GM12865 (cell line): ENCODE data around the gene EFNA3.

Experiments used
- DNase-seq: peaks from one replicate; pipeline ENCODE4 v3.0.0; 2010; ENCODE audit warnings: low read depth
- H3K4me3 ChIP-seq: 2 replicates; pipeline ENCODE4 v1.5.1; 2011; ENCODE audit warnings: mild to moderate bottlenecking, low read depth, low read length, control low read depth
- TF ChIP-seq, protein P1 (sequence below): IDR thresholded peaks from 2 replicates; pipeline ENCODE4 v1.5.1; 2011; ENCODE audit warnings: low read length, control low read depth, low read depth, inconsistent platforms; ENCODE audit not compliant: insufficient read depth; ENCODE audit errors: missing control alignments

EFNA3 gene

DNA sequence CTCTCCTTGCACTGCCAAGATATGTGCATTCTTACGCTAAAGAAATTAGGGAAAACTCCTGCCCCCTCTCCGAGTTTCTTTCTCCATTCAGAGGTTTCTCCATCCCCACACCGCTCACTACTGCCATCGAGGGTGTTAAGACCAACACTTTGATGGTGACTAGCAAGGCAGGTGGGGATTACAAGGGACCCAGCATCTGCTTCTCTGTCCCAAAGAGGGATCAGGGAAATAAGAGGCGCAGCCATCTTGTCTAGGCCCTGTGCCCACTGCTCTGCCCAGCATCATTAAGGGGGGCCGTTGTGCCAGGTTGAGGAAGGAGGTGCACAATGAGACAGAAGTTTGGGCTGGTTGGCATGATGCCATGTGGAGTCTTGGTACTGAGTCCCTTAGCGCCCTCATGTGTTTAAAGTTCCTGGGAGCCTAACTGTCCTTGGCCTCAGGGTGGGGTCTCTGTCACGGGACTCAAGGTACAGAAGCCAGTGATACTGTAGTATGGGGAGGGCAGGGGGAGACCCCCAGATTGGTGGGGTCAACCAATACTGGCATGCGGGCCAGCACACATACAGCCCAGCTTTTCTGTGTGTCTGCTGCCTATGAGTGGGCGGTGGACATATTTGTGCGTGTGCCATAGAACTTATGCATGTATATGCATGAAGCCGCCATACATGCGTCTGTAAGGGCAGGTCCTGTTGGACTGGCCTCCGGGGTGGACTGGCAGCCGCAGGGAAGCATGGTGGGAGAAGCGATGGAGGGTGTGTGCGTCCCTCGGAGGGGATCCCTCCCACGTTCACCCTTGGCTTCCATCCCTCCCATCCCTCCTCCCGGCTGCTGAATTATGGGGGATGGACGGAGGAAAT is 5.5 kb downstream of the EFNA3 start:
- TF ChIP-seq, protein P1, sequence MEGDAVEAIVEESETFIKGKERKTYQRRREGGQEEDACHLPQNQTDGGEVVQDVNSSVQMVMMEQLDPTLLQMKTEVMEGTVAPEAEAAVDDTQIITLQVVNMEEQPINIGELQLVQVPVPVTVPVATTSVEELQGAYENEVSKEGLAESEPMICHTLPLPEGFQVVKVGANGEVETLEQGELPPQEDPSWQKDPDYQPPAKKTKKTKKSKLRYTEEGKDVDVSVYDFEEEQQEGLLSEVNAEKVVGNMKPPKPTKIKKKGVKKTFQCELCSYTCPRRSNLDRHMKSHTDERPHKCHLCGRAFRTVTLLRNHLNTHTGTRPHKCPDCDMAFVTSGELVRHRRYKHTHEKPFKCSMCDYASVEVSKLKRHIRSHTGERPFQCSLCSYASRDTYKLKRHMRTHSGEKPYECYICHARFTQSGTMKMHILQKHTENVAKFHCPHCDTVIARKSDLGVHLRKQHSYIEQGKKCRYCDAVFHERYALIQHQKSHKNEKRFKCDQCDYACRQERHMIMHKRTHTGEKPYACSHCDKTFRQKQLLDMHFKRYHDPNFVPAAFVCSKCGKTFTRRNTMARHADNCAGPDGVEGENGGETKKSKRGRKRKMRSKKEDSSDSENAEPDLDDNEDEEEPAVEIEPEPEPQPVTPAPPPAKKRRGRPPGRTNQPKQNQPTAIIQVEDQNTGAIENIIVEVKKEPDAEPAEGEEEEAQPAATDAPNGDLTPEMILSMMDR, result peak; percentile 22
- H3K4me3 ChIP-seq, result peak overlapping the region; percentile 62
- peak; percentile 55 for DNase-seq

DNA sequence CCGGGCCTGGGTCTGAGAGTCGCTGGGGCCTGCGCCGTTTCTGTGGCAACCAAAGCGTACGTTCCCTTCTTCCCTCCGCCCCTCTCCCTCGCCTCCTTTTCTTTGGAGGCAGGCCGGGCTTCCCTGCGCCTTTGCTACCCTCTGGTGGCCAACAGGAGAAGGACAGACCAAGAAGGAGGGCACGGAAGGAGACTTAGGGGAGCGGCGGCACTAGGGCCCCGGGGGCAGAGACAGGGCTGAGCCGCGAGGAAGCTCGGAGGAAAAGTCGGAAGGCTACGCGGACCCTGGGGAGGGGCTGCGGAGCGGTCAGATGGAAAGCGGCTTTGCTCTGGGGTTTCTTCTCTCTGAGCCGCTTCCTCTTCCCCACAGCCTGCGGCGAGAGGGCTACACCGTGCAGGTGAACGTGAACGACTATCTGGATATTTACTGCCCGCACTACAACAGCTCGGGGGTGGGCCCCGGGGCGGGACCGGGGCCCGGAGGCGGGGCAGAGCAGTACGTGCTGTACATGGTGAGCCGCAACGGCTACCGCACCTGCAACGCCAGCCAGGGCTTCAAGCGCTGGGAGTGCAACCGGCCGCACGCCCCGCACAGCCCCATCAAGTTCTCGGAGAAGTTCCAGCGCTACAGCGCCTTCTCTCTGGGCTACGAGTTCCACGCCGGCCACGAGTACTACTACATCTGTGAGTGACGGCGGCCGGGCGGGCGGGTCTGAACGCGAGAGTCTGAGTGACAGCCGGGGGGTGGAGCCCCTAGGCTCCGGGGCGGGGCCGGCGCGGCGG is 6.3 kb downstream of the EFNA3 start:
- DNase-seq, result peak; percentile 93
- TF ChIP-seq, protein P1, result peak; percentile 91
- H3K4me3 ChIP-seq, result peak overlapping the region; percentile 62

DNA sequence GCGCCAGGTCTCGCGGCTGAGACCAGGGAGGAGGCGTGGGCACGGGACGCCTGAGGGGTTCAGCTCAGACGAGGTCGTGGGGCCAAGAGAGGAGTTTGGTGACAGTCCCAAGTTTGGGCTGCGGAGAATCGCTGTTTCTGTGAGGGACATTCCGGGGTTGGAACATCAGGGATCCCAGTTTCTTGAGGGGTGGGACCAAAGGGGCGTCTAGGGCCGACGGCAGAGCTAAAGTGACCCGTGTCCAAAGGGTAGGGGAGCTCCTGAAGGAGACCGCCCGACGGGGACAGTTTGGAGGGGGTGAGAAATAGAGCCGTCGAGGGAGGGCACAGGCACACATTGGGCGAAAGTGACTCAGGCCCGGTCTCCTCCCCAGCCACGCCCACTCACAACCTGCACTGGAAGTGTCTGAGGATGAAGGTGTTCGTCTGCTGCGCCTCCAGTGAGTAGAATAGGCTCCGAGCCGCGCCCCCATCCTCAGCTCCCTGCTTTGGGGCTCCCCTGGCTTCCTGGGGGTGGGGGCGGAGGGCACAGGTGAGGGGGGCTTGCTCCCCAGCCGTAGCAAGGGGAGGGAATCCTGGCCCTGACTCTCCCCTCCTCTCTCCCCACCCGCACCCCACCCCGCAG is 7.0 kb downstream of the EFNA3 start:
- H3K4me3 ChIP-seq, result peak overlapping the region; percentile 62
- DNase-seq, result peak; percentile 59
- TF ChIP-seq, protein P1, result no peak

DNA sequence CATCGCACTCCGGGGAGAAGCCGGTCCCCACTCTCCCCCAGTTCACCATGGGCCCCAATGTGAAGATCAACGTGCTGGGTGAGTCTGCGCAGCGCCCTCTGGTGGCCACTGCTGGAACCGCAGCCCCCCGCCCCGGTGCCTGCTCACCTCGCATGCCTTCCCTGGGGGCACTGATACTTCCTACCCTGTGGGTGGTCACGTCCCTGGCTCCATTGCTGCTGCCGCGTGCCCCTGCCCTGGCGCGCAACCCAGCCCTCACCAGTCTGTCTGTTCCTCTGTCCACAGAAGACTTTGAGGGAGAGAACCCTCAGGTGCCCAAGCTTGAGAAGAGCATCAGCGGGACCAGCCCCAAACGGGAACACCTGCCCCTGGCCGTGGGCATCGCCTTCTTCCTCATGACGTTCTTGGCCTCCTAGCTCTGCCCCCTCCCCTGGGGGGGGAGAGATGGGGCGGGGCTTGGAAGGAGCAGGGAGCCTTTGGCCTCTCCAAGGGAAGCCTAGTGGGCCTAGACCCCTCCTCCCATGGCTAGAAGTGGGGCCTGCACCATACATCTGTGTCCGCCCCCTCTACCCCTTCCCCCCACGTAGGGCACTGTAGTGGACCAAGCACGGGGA is 7.6 kb downstream of the EFNA3 start:
- TF ChIP-seq, protein P1, result peak; percentile 98
- H3K4me3 ChIP-seq, result peak overlapping the region; percentile 62
- peak; percentile 82 for DNase-seq

DNA sequence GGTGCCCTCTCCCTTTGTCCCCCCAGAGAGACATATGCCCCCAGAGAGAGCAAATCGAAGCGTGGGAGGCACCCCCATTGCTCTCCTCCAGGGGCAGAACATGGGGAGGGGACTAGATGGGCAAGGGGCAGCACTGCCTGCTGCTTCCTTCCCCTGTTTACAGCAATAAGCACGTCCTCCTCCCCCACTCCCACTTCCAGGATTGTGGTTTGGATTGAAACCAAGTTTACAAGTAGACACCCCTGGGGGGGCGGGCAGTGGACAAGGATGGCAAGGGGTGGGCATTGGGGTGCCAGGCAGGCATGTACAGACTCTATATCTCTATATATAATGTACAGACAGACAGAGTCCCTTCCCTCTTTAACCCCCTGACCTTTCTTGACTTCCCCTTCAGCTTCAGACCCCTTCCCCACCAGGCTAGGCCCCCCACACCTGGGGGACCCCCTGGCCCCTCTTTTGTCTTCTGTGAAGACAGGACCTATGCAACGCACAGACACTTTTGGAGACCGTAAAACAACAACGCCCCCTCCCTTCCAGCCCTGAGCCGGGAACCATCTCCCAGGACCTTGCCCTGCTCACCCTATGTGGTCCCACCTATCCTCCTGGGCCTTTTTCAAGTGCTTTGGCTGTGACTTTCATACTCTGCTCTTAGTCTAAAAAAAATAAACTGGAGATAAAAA is 8.4 kb downstream of the EFNA3 start:
- TF ChIP-seq, protein P1, result no peak
- H3K4me3 ChIP-seq, result no peak overlapping the region
- no peak for DNase-seq
